OCI-LY1 (cell line): ENCODE measurements around the gene PRKCE.

Experiments used
- CTCF ChIP-seq: fragments of 200-600 bp; sonication (generic), shearing (Covaris generic); IDR thresholded peaks from 2 replicates; pipeline ENCODE4 v1.5.1; 2017; ENCODE audit warnings: mild to moderate bottlenecking, antibody characterized with exemption, low read length, moderate library complexity, mixed read lengths
- EZH2 ChIP-seq: fragments of 200-600 bp; sonication (generic), shearing (Covaris generic); IDR thresholded peaks from 2 replicates; pipeline ENCODE4 v1.8.0; 2017; ENCODE audit warnings: borderline replicate concordance, mixed run types, mild to moderate bottlenecking, antibody characterized with exemption, low read length, moderate library complexity, mixed read lengths

- no peak for TF ChIP-seq CTCF
- TF ChIP-seq EZH2: no peak
These were observed 250.1 kb downstream of the PRKCE start for GRCh38 chr2:45901468-45902032.
